MG63 (cell line): ENCODE results near the gene CINP. TPM values are rescaled to one million over a fixed set of nuclear protein-coding genes. Genes with fewer than 3 reads are reported as not detected.
"Not testable (repeated sequence)": the region's sequence is repeated elsewhere in the genome, so short reads cannot be mapped to it uniquely, and the experiment has no call there.

ENCODE experiments used
- DNase-seq: peaks from one replicate; pipeline ENCODE4 v3.0.0-alpha.2; 2020
- H3K27me3 ChIP-seq: fragments of 250-450 bp; sonication (Bioruptor Pico); 2 replicates; pipeline ENCODE4 v1.5.1; 2020; ENCODE audit warnings: mild to moderate bottlenecking, moderate library complexity
- H3K36me3 ChIP-seq: fragments of 250-450 bp; sonication (Bioruptor Pico); 2 replicates; pipeline ENCODE4 v1.5.1; 2020; ENCODE audit warnings: mild to moderate bottlenecking, moderate library complexity
- H3K4me3 ChIP-seq: fragments of 250-450 bp; sonication (Bioruptor Pico); 2 replicates; pipeline ENCODE4 v1.5.1; 2020; ENCODE audit warnings: mild to moderate bottlenecking, moderate library complexity
- H3K9me3 ChIP-seq: fragments of 250-450 bp; sonication (Bioruptor Pico); 2 replicates; pipeline ENCODE4 v1.5.1; 2020; ENCODE audit warnings: mild to moderate bottlenecking, moderate library complexity
- total RNA-seq: library from RNA; depleted of rRNA; stranded (reverse); fragments of >200 nt; shearing (Covaris generic); gene quantifications from 2 replicates; pipeline ENCODE4 v1.2.3, GENCODE V29; 2014; ENCODE audit warnings: low replicate concordance; rRNA removed

The CINP gene
- total RNA-seq, 1 experiment from 2014 or later, result 68.8 TPM

DNA sequence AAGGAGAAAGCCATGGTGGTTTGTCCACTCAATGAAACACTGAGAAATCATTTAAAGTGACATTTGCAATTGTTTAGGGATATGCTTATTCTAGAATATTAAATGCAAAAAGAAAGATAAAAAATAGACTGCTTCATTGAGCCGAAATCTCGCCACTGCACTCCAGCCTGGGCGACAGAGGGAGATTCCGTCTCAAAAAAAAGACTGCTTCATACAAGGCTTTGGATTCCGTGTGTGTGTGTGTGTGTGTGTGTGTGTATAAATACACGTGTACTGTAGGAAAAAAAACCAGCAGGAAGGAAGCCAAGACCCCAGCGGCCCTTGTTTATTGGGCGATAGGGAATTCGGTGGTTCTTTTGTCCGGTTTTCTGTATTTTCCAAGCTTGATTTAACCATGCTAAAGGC is 46.4 kb downstream of the CINP start:
- DNase-seq, result peak; percentile 48
- no peaks in the 10 kb centered on the region for H3K9me3 ChIP-seq
- H3K27me3 ChIP-seq, result no peaks in the 10 kb centered on the region
- peak overlapping the region; percentile 29 for H3K4me3 ChIP-seq
- no peaks in the 10 kb centered on the region; the same call in 1 of the 2 replicates for H3K36me3 ChIP-seq

DNA sequence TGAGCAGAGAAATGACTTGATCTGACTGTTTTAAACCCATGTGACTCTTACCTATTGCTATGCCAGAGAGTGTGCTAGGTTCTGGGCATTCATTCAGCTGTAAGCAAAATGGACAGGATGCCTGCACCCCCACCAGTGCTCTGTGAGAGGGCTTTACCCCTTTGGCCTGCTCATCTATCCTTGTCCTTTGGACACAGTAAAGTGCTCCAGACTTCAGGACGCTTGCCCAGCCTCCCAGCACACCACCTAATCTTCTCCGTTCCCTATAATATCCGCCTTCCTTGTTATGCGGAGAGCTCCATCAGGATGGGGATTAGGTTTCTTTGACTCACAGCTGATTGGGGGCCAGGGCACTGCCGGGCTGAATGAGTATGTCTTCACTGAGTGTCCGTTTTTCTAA is 47.6 kb downstream of the CINP start:
- H3K36me3 ChIP-seq, result no peaks in the 10 kb centered on the region
- no peaks in the 10 kb centered on the region for H3K9me3 ChIP-seq
- H3K27me3 ChIP-seq, result no peaks in the 10 kb centered on the region
- no peak for DNase-seq
- no peak overlapping the region for H3K4me3 ChIP-seq

DNA sequence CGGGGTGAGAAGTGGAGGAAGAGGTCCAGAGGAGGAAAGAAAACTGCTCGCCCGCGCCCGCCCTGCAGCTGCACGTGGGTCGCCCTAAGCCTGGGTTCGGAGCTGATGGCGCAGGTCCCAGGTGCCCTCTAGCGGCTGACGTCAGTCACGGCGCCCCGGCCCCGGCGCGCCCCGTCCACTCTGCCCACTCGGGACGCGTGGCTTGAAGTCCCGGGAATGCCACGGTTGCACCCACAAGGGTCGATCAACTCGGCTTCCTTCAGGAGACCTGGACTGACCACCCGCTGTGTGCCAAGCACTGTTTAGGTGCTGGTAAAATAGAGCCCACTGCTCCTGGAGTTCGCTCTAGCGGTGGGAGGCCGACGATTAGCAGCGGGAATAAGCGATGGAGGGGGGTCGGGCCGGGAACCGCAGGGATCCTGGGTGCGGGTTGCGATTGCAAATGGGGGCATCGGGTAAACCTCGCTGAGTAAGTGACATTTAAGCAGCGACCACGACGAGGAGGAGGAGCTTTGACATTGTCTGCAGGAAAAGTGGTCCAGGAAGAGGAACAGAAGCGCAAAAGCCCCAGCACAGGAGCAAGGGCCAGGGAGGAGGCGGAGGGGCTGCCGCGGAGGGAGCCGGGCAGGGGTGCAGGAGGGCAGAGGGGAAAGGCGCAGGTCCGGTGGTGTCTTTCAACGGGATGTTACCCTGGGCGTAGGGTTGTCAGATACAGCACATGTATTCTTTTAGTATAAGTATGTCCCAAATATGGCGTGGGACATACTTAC is 48.3 kb downstream of the CINP start:
- H3K9me3 ChIP-seq, result no peaks in the 10 kb centered on the region
- DNase-seq, result peak; percentile 79
- H3K27me3 ChIP-seq, result no peaks in the 10 kb centered on the region
- peak overlapping the region; percentile 29 for H3K4me3 ChIP-seq
- no peaks in the 10 kb centered on the region for H3K36me3 ChIP-seq

DNA sequence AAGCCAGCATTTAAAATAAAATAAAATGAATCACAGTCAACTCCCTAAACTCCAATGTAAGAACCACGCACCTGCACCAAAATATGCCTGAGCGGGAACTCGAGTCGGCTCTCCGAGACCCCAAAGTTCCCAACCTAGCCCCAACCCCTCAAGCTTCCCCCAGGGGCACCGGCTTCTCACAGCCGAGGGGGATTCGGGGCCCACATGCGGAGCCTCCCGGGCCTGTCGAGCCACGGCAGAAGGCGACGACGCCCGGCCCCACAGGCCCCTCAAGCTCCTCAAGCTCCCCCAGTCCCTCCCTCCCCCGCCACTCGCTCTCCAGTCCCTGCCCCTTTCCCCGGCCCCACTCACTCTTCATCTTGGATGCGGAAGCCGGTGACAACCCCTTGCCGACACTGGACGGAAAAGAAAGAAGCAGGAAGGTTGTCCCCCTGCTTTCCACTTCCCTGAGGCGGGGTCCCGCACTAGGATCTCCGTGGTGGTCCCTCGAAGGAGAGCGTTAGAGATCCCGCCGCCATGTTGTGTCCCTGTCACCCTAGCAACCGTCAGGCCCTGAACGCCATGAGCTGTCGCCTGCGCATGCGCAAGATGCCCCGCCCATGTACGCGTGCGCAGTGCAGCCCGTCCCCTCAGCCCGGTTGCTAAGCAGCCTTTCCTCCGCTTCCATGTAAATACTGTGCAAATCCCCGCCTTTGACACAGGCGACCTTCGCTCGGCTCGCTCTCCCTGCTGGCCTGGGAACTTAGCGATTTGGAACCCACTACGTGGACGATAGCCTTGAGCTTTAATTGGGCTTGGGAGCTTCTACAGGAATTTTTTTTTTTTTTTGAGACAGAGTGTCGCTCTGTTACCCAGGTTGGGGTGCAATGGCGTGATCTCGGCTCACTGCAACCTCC is 57.8 kb downstream of the CINP start, which contains the start of gene MOK:
MOK (minus strand) TSS at position 554 of the 896 bp plus-strand sequence; CDS start at position 358, 196 bp downstream.
- Histone ChIP-seq H3K4me3 (peak within 1 kb of the TSS; percentile 84), H3K27me3 (no peaks in the 10 kb centered on the region), H3K9me3 (no peaks in the 10 kb centered on the region), H3K36me3 (no peaks in the 10 kb centered on the region; the same call in 1 of the 2 replicates)
- DNase-seq, result peak; percentile 89

DNA sequence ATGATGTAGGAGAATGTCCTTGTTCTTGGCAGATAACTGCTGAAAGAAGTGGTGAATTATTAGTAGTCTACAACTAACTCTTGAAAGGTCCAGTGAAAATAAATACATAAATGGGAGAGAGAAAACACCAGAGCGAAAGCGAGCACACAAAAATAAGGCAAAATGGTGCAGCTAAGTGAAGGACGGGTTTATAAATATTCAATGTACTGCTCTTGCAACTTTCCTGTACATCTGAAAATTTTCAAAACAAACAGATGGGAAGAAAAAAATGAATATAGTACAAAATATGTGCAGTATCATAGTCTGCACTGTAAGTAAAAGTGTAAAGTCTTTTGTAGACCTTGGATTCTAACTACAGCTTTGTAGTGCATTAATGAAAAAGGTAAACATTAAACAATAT is 59.0 kb downstream of the CINP start:
- Histone ChIP-seq H3K27me3 (no peaks in the 10 kb centered on the region), H3K4me3 (peak overlapping the region; percentile 84), H3K36me3 (peaks cover 3% of the 10 kb centered on the region), H3K9me3 (no peaks in the 10 kb centered on the region)
- no peak for DNase-seq

DNA sequence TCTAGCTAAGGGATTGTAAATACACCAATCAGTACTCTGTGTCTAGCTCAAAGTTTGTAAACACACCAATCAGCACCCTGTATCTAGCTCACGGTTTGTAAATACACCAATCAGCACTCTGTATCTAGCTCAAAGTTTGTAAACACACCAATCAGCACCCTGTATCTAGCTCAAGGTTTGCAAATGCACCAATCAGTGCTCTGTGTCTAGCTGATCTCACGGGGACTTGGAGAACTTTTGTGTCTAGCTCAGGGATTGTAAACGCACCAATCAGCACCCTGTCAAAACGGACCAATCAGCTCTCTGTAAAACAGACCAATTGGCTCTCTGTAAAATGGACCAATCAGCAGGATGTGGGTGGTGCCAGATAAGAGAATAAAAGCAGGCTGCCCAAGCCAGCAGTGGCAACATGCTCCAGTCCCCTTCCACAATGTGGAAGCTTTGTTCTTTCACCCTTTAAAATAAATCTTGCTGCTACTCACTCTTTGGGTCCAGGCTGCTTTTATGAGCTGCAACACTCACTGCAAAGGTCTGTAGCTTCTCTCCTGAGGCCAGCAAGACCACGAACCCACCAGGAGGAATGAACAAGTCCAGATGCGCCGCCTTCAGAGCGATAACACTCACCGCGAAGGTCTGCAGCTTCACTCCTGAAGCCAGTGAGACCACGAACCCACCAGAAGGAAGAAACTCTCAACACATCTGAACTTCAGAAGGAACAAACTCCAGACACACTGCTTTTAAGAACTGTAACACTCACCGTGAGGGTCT is 64.2 kb downstream of the CINP start:
- peaks cover 10% of the 10 kb centered on the region for H3K36me3 ChIP-seq
- not testable (repeated sequence) for H3K27me3 ChIP-seq, H3K9me3 ChIP-seq, H3K4me3 ChIP-seq, DNase-seq

Other genes starting within 250 kb of the CINP start
- 11.2 and 11.8 TPM in 2 replicates for gene WDR20, start 223.0 kb downstream of the CINP start, total RNA-seq
- gene MOK, start 57.7 kb downstream of the CINP start, total RNA-seq, result 17.6 and 23.0 TPM in 2 replicates
- gene ZNF839, start 43.1 kb downstream of the CINP start, total RNA-seq, result 4.4 and 4.8 TPM in 2 replicates
- 1.6 and 5.1 TPM in 2 replicates for gene TECPR2, start 51 bp upstream of the CINP start, total RNA-seq
- gene ANKRD9, start 146.9 kb upstream of the CINP start, total RNA-seq, result 10.5 and 13.0 TPM in 2 replicates
- 7.1 and 12.0 TPM in 2 replicates for gene RCOR1, start 229.8 kb upstream of the CINP start, total RNA-seq